Measurements from ENCODE around the gene ERP27. TPM values are rescaled to one million over a fixed set of nuclear protein-coding genes. Genes with fewer than 3 reads are reported as not detected.

The ERP27 gene
- total and polyA plus RNA-seq, 2 of the 8 experiments (the other 6 are each of a cell fraction or from before 2014, with no cell fraction given): not detected

DNA sequence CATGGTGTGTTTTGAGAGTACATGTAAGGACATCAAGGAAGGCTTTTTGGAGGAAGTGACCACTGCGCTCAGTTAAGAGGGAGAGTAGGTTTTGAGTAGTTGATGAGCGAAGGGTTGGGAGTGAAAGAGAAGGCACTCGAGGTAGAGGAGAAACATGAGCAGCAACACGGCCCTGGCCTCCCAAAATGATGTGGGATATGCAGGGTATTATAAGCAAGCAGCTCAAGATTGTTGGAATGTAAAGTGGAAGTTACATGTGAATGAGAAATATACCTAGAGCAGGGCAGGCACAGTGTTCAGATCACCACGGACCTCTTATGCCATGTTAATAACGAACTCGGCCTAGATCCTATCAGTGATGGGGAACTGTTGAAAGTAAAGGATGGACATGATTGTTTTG is 25.2 kb upstream of the ERP27 start:
- H2BK120ac ChIP-seq (replicated peaks; ENCODE audit: low read depth, low read length): no peak overlapping the region

More for the DNA sequence above, 25.2 kb upstream of the ERP27 start:
- DNase-seq (ENCODE audit: low read depth in 1 of 2, low spot score in 2 of 2) (no peak), FAIRE-seq (no peak)
- H3K79me2 ChIP-seq (ENCODE audit: control insufficient read depth in 1 of 2, insufficient read depth in 2 of 2, low read length in 2 of 2): no peaks in the 10 kb centered on the region
- no peak overlapping the region for H3K4me3 ChIP-seq (ENCODE audit: extremely low read depth in 1 of 4, insufficient read depth in 2 of 4, low read depth in 3 of 4, low read length in 4 of 4)
- H2BK5ac ChIP-seq (ENCODE audit: low read depth, low read length): no peak overlapping the region
- H4K8ac ChIP-seq (ENCODE audit: extremely low read depth, insufficient read depth, low read length): no peak overlapping the region
- no peaks in the 10 kb centered on the region for H3K23me2 ChIP-seq (ENCODE audit: low read depth, low read length)
- 94 to 100% methylated on average over 2 to 7 of the region's 7 CpGs for WGBS, 2 experiments (ENCODE audit: extremely low coverage in 1 of 2, insufficient coverage in 1 of 2, insufficient read length in 1 of 2, insufficient replicate concordance in 2 of 2, low coverage in 1 of 2, low lambda C conversion rate in 2 of 2, missing lambda C conversion rate in 1 of 2)
- H3K36me3 ChIP-seq (ENCODE audit: control insufficient read depth in 2 of 4, insufficient read depth in 4 of 4, low read length in 3 of 4): no peaks in the 10 kb centered on the region
- H3K9ac ChIP-seq (replicated peaks in 1 of 4; ENCODE audit: extremely low read depth in 1 of 4, low read depth in 3 of 4, low read length in 3 of 4): no peak overlapping the region
- H3K27ac ChIP-seq (ENCODE audit: low read depth, low read length): no peak overlapping the region
- H4K5ac ChIP-seq (ENCODE audit: insufficient read length, low read depth, low read length): no peak overlapping the region
- H2AFZ ChIP-seq (ENCODE audit: low read length): no peak overlapping the region
- POLR2A ChIA-PET (ENCODE audit: partially characterized antibody): no interaction called here
- no peak overlapping the region for H2BK12ac ChIP-seq (ENCODE audit: low read depth, low read length)
- H3K14ac ChIP-seq (ENCODE audit: insufficient read length): no peak overlapping the region
- H2BK20ac ChIP-seq (ENCODE audit: low read length): no peak overlapping the region
- no peak overlapping the region for H3K23ac ChIP-seq (ENCODE audit: insufficient read length)
- CTCF ChIA-PET (ENCODE audit: partially characterized antibody): interaction anchor here (0.6 kb wide), 2 partner anchors 19 to 118 kb away, joined by 3 read pairs; no protein-coding TSS in a partner anchor
- no peak overlapping the region for H3K56ac ChIP-seq (replicated peaks; ENCODE audit: insufficient read length, low read depth, low read length)
- H3K9me3 ChIP-seq (ENCODE audit: insufficient read depth in 2 of 2, low read depth in 1 of 2, low read length in 1 of 2): no peaks in the 10 kb centered on the region
- H3K4me2 ChIP-seq (ENCODE audit: insufficient read depth in 1 of 2, low read depth in 2 of 2, low read length in 2 of 2): no peak overlapping the region
- H4K20me1 ChIP-seq (replicated peaks in 1 of 2; ENCODE audit: control insufficient read depth in 1 of 2, insufficient read depth in 2 of 2, low read length in 2 of 2): no peaks in the 10 kb centered on the region
- no peak overlapping the region for H3K18ac ChIP-seq (ENCODE audit: extremely low read depth, low read length)
- H3K4me1 ChIP-seq (replicated peaks in 1 of 4; ENCODE audit: control insufficient read depth in 3 of 4, insufficient read depth in 4 of 4, low read length in 3 of 4): no peaks in the 10 kb centered on the region
- H2BK15ac ChIP-seq (ENCODE audit: low read length): no peak overlapping the region
- no peaks in the 10 kb centered on the region for H3K27me3 ChIP-seq (replicated peaks in 1 of 4; ENCODE audit: control insufficient read depth in 3 of 4, extremely low read depth in 1 of 4, insufficient read depth in 3 of 4, low read length in 3 of 4)
- no peaks in the 10 kb centered on the region for H3K79me1 ChIP-seq (ENCODE audit: low read depth, low read length)
- H3K4ac ChIP-seq (replicated peaks; ENCODE audit: insufficient read length, low read depth, low read length): no peak overlapping the region
- no peak overlapping the region for H4K91ac ChIP-seq (replicated peaks; ENCODE audit: insufficient read length, low read length)
- TF ChIP-seq CREB1 (IDR thresholded peaks at IDR 0.05) (no peak), KDM5A (IDR thresholded peaks at IDR 0.05; ENCODE audit: low read length) (no peak), CEBPB (IDR thresholded peaks at IDR 0.05; ENCODE audit: low read depth, low read length) (no peak), HDAC2 (IDR thresholded peaks at IDR 0.05; ENCODE audit: borderline replicate concordance in 1 of 2, low read depth in 2 of 2, low read length in 2 of 2) (no peak), SP1 (IDR thresholded peaks at IDR 0.05; ENCODE audit: low read depth, low read length) (no peak), YY1 (IDR thresholded peaks at IDR 0.05; ENCODE audit: low read depth, low read length) (no peak), RFX5 (IDR thresholded peaks at IDR 0.05; ENCODE audit: borderline replicate concordance, low read depth, low read length) (no peak)
- H2AK5ac ChIP-seq (ENCODE audit: low read depth, low read length): no peak overlapping the region

Data from H1 (cell line).